Liver (tissue), 9 donors: Measurements from ENCODE around the gene TGFBR3L. TPM values are rescaled to one million over a fixed set of nuclear protein-coding genes. Genes with fewer than 3 reads are reported as not detected.

Experiments
- DNase-seq: peaks from one replicate; pipeline ENCODE4 v3.0.0-alpha.2; 2017; ENCODE audit warnings: low spot score
- H3K27ac ChIP-seq, 2 donors: one replicate each; pipeline ENCODE4 v1.7.0; 2013; ENCODE audit warnings: inconsistent platforms in 2 of 2, low read length in 2 of 2, control low read depth in 1 of 2, low read depth in 1 of 2, mild to moderate bottlenecking in 1 of 2
- H3K27me3 ChIP-seq, 4 donors: one replicate each; pipeline versions ENCODE4 v1.6.1 to v1.7.0; 2013; ENCODE audit warnings: low read length in 3 of 4, inconsistent platforms in 1 of 4, mild to moderate bottlenecking in 1 of 4, moderate library complexity in 1 of 4; ENCODE audit not compliant: control insufficient read depth in 4 of 4, insufficient read depth in 4 of 4
- H3K36me3 ChIP-seq, 4 donors: one replicate each; pipeline versions ENCODE4 v1.6.1 to v1.7.0; 2013; ENCODE audit warnings: low read length in 3 of 4, mild to moderate bottlenecking in 3 of 4, low read depth in 1 of 4, moderate library complexity in 1 of 4; ENCODE audit not compliant: control insufficient read depth in 4 of 4, insufficient read depth in 3 of 4
- H3K4me1 ChIP-seq, 4 donors: one replicate each; pipeline versions ENCODE4 v1.6.1 to v1.7.0; 2013; ENCODE audit warnings: low read length in 3 of 4, mild to moderate bottlenecking in 3 of 4, moderate library complexity in 1 of 4; ENCODE audit not compliant: control insufficient read depth in 4 of 4, insufficient read depth in 4 of 4
- H3K4me3 ChIP-seq, 3 donors: one replicate each; pipeline versions ENCODE4 v1.6.1 to v1.7.0; 2013; ENCODE audit warnings: low read length in 3 of 3, control low read depth in 1 of 3, low read depth in 1 of 3, mild to moderate bottlenecking in 1 of 3
- H3K9ac ChIP-seq, 2 donors: one replicate each; pipeline ENCODE4 v1.7.0; 2013; ENCODE audit warnings: low read length in 2 of 2, mild to moderate bottlenecking in 2 of 2, moderate library complexity in 2 of 2, control low read depth in 1 of 2, low read depth in 1 of 2
- H3K9me3 ChIP-seq, 4 donors: one replicate each; pipeline versions ENCODE4 v1.6.1 to v1.7.0; 2013; ENCODE audit warnings: low read length in 3 of 4; ENCODE audit not compliant: control insufficient read depth in 4 of 4
- ATF3 ChIP-seq: IDR thresholded peaks from 2 replicates; pipeline ENCODE4 v1.6.1; 2016; ENCODE audit warnings: antibody characterized with exemption
- CTCF ChIP-seq: fragments of 150-350 bp; IDR thresholded peaks from 2 replicates; pipeline ENCODE4 v1.5.1; 2017; ENCODE audit warnings: improper control_type of control experiment, low read depth, low read length; ENCODE audit not compliant: missing input control
- EGR1 ChIP-seq, 2 donors: IDR thresholded peaks; 2 replicates each; pipeline ENCODE4 v1.6.1; 2016 to 2018; ENCODE audit warnings: antibody characterized with exemption in 2 of 2, low read depth in 2 of 2
- FOXA1 ChIP-seq: IDR thresholded peaks from 2 replicates; pipeline ENCODE4 v1.6.1; 2016; ENCODE audit warnings: antibody characterized with exemption
- FOXA2 ChIP-seq: IDR thresholded peaks from 2 replicates; pipeline ENCODE4 v1.6.1; 2016; ENCODE audit warnings: antibody characterized with exemption
- GABPA ChIP-seq, 2 donors: IDR thresholded peaks in 1 of 2; conservative IDR thresholded peaks in 1 of 2; 2 replicates each; pipeline ENCODE4 v1.6.1; 2016; ENCODE audit warnings: antibody characterized with exemption in 2 of 2, mild to moderate bottlenecking in 1 of 2, moderate library complexity in 1 of 2
- HNF4A ChIP-seq, 2 donors: conservative IDR thresholded peaks; 2 replicates each; pipeline ENCODE4 v1.6.1; 2016; ENCODE audit warnings: antibody characterized with exemption in 2 of 2, mild to moderate bottlenecking in 2 of 2
- HNF4G ChIP-seq: IDR thresholded peaks from 2 replicates; pipeline ENCODE4 v1.6.1; 2016; ENCODE audit warnings: antibody characterized with exemption
- JUND ChIP-seq, 2 donors: IDR thresholded peaks; 2 replicates each; pipeline ENCODE4 v1.6.1; 2016; ENCODE audit warnings: antibody characterized with exemption in 2 of 2
- RAD21 ChIP-seq, 2 donors: IDR thresholded peaks; 2 replicates each; pipeline ENCODE4 v1.6.1; 2016; ENCODE audit warnings: antibody characterized with exemption in 2 of 2, mild to moderate bottlenecking in 2 of 2
- RXRA ChIP-seq, 2 donors: IDR thresholded peaks; 2 replicates each; pipeline ENCODE4 v1.6.1; 2017 to 2018; ENCODE audit warnings: antibody characterized with exemption in 2 of 2, mild to moderate bottlenecking in 1 of 2
- SP1 ChIP-seq: IDR thresholded peaks from 2 replicates; pipeline ENCODE4 v1.6.1; 2018; ENCODE audit warnings: antibody characterized with exemption, mild to moderate bottlenecking
- TAF1 ChIP-seq: conservative IDR thresholded peaks from 2 replicates; pipeline ENCODE4 v1.6.1; 2016; ENCODE audit warnings: antibody characterized with exemption, mild to moderate bottlenecking
- YY1 ChIP-seq: IDR thresholded peaks from 2 replicates; pipeline ENCODE4 v1.6.1; 2016; ENCODE audit warnings: antibody characterized with exemption, mild to moderate bottlenecking
- WGBS: extraction: QIAGEN DNeasy Blood & Tissue Kit; methylation state at CpG from one replicate; pipeline ENCODE4 v1.1.7; 2013; 5-methylcytosine and 5-hydroxymethylcytosine counted together
- polyA plus RNA-seq, 2 donors: library from polyadenylated mRNA; stranded (reverse) in 1 of 2; unstranded in 1 of 2; fragments of 200-250 nt in 1 of 2; fragments of >200 nt in 1 of 2; fragmentation: Nextera tagmentation in 1 of 2; extraction: Ambion mirVana in 1 of 2; gene quantifications; one replicate each; pipeline versions ENCODE4 v1.2.1 to v1.2.3, GENCODE V29; 2013 to 2015
- total RNA-seq, 2 donors: library from RNA; depleted of rRNA; stranded (reverse); fragments of >200 nt; gene quantifications; one replicate each; pipeline ENCODE4 v1.2.3, GENCODE V29; 2014
- TF ChIP-seq, protein P1 (sequence below): IDR thresholded peaks from 2 replicates; pipeline ENCODE4 v1.6.1; 2016; ENCODE audit warnings: antibody characterized with exemption, mild to moderate bottlenecking
- donor health status: healthy.
- donor health status: healthy.
- donor health status: healthy.
- donor health status: healthy.
- donor health status: healthy.

Gene TGFBR3L
- total and polyA plus RNA-seq, 4 donors = 0.32 to 2.5 (median 0.36) TPM; not detected in 1

DNA sequence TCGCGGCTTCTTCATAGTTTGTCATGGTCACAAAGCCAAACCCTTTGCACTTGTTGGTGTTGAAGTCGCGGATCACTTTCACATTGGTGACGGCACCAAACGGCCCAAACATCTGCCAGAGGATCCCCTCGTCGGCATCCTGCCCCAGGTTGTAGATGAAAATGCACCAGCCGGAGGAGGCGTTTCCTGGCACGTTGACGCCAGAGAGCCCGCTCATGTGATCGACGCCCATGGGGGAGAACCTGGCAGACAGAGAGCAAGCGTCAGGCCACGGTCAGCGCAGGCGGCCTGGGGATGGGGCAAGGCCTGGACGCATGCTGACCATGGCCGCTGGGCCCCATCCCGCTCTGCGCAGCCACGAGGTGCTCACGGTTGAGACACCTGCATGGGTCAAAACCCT, 48.9 kb downstream of the TGFBR3L start (continued):
- TF ChIP-seq, protein P1, sequence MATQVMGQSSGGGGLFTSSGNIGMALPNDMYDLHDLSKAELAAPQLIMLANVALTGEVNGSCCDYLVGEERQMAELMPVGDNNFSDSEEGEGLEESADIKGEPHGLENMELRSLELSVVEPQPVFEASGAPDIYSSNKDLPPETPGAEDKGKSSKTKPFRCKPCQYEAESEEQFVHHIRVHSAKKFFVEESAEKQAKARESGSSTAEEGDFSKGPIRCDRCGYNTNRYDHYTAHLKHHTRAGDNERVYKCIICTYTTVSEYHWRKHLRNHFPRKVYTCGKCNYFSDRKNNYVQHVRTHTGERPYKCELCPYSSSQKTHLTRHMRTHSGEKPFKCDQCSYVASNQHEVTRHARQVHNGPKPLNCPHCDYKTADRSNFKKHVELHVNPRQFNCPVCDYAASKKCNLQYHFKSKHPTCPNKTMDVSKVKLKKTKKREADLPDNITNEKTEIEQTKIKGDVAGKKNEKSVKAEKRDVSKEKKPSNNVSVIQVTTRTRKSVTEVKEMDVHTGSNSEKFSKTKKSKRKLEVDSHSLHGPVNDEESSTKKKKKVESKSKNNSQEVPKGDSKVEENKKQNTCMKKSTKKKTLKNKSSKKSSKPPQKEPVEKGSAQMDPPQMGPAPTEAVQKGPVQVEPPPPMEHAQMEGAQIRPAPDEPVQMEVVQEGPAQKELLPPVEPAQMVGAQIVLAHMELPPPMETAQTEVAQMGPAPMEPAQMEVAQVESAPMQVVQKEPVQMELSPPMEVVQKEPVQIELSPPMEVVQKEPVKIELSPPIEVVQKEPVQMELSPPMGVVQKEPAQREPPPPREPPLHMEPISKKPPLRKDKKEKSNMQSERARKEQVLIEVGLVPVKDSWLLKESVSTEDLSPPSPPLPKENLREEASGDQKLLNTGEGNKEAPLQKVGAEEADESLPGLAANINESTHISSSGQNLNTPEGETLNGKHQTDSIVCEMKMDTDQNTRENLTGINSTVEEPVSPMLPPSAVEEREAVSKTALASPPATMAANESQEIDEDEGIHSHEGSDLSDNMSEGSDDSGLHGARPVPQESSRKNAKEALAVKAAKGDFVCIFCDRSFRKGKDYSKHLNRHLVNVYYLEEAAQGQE = no peak
- TF ChIP-seq JUND (IDR thresholded peaks at IDR 0.05) (no peak), ATF3 (no peak), TAF1 (no peak)

- H3K27ac ChIP-seq = no peak overlapping the region
- H3K9me3 ChIP-seq = no peaks in the 10 kb centered on the region
- H3K4me1 ChIP-seq = peaks cover 3 to 25% (median 18%) of the 10 kb centered on the region in 4 donors
- H3K27me3 ChIP-seq = no peaks in the 10 kb centered on the region
- no peak overlapping the region for H3K4me3 ChIP-seq
- no peak overlapping the region for H3K9ac ChIP-seq
- peaks cover 6 to 47% (median 17%) of the 10 kb centered on the region in 4 donors for H3K36me3 ChIP-seq
- no peak for TF ChIP-seq FOXA2
- 92% methylated on average over 12 of the region's 12 CpGs for WGBS
- DNase-seq = no peak
Measured at GRCh38 chr19:7965259-7965841, 50.7 kb downstream of the TGFBR3L start.

GRCh38 chr19:7965921-7966665, 51.5 kb downstream of the TGFBR3L start:
- 93% methylated on average over 12 of the region's 12 CpGs for WGBS
- TF ChIP-seq RAD21 (IDR thresholded peaks at IDR 0.05) (no peak), JUND (IDR thresholded peaks at IDR 0.05) (no peak), EGR1 (IDR thresholded peaks at IDR 0.05; ENCODE audit: low read depth in 2 of 2) (no peak), ATF3 (no peak), YY1 (no peak), SP1 (no peak), GABPA (IDR thresholded peaks at IDR 0.05 in 1 of 2, conservative IDR thresholded peaks at IDR 0.05 in 1 of 2) (no peak), HNF4A (conservative IDR thresholded peaks at IDR 0.05) (no peak), RXRA (IDR thresholded peaks at IDR 0.05) (no peak), HNF4G (no peak), CTCF (no peak), FOXA1 (no peak)
- TF ChIP-seq, protein P1 = no peak

More at GRCh38 chr19:7965921-7966665, 51.5 kb downstream of the TGFBR3L start:
- Histone ChIP-seq H3K27ac (no peak overlapping the region), H3K4me1 (peaks cover 3 to 27% (median 20%) of the 10 kb centered on the region in 4 donors), H3K9me3 (no peaks in the 10 kb centered on the region), H3K36me3 (peaks cover 6 to 47% (median 17%) of the 10 kb centered on the region in 4 donors), H3K9ac (no peak overlapping the region), H3K4me3 (no peak overlapping the region), H3K27me3 (no peaks in the 10 kb centered on the region)
- DNase-seq = no peak
